ENCODE data around the gene BAG3.

Gene BAG3

DNA sequence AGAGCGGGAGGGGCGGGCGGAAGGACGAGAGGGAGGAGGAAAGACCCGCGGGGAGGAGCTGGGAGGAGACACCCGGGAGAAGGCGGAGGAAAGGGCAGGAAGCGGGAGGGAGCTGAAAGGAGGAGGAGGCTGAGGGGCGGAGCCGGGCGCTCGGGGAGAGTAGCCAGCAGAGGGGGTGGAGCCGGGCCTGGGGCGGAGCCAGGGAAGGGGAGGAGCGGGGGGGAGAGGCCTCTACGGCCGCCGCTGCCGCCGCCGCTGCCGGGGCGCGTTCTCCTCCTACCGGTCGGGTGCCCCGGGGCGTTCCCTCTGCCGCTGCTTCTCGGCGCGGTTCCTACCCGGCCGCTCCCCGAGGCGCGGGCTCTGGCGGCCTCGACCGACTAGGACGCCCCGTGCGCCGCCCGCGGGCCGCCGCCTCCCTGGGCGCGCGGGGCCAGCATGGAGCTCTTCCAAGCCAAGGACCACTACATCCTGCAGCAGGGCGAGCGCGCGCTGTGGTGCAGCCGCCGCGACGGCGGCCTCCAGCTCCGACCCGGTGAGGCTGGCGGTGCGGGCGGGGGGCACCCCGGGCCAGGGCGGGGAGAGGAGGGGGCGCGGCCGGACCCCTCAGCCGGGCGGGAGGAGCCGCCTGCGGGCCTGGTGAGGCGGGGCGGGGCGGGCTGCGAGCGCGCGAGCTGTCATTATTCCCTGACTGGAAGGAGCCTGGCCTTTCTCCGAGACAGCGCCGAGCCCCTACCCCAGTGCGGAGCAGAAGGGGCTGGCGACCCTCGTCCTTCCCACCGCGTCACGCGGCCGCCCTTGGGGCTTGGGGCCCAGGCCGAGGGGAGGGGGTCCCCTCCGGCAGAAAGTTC is 74.9 kb downstream of the BAG3 start, which contains the start of gene INPP5F:
Gene INPP5F, plus strand, starts transcription at position 223 of the 848 bp plus-strand sequence. Its CDS starts 213 bp downstream, at position 436.
- DNase-seq (ENCODE audit: low read depth in 1 of 2, low spot score in 1 of 2) = peak; percentile 98 to 100

DNA sequence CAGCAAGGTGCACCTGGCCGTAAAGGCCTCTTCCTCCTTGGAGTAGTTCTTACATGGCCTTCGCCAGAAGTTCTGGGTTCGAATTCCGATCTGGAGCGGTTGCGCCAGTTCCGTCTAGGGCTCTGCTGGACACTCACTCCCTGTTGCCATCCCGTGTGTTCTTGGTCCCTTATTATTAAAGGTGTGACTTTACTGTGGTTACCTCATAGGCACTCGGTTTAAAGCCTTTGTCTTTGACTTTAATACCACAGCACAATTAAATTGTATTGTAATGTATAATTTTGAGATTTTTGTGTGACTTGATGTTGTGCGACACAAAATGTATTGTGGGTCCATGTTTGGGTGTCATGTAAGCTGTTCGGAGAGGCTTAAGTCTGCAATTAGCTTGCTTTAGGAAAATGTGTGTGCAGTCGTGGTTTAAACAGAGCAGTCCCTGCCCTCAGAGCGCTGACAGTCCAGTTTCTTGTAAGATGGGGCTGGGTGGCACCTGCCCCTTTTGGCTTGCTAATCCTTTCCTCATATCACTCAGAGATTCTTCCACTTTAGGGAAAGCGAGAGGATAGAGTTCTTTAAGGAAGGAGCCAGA is 75.6 kb downstream of the BAG3 start:
- no peak for DNase-seq (ENCODE audit: low read depth in 1 of 2, low spot score in 1 of 2)

Data from stimulated activated CD4-positive, alpha-beta T cell treated with anti-CD3 and anti-CD28 coated beads, Interleukin-15, amount 100 ng/mL, for 1 hour (primary cell).